Panc1 (cell line): ENCODE results near the gene SEC24A. TPM values are rescaled to one million over a fixed set of nuclear protein-coding genes. Genes with fewer than 3 reads are reported as not detected.

Experiments used
- ATAC-seq: fragments of 200-7000 bp; cut with Tn5 transposase; 2 replicates; pipeline ENCODE4 v1.9.1; 2020; ENCODE audit warnings: mild to moderate bottlenecking, moderate library complexity
- BruUV-seq: library from RNA; stranded (reverse); fragments of 400-500 nt; replicated peaks from 2 replicates; lab custom pipeline; 2021; lab: Mats Ljungman, UMichigan
- CTCF ChIA-PET: fragments of 300-600 bp; sonication (Branson Sonifier 250); formaldehyde crosslinking; loops from one replicate; lab custom pipeline; 2022; ENCODE audit warnings: antibody characterized with exemption; lab: Charles Lee
- POLR2A ChIA-PET: fragments of 300-600 bp; sonication (Branson Sonifier 250); formaldehyde crosslinking; loops from one replicate; lab custom pipeline; 2022; ENCODE audit warnings: antibody characterized with exemption; lab: Charles Lee
- DNase-seq: peaks from one replicate; pipeline ENCODE4 v3.0.0-alpha.2; 2010; ENCODE audit warnings: low read depth, low spot score
- H3K27ac ChIP-seq: 2 replicates; pipeline ENCODE4 v1.5.1; 2011; ENCODE audit warnings: mild to moderate bottlenecking, low read length, inconsistent platforms
- H3K27me3 ChIP-seq: fragments of 200-500 bp; sonication (Bioruptor generic); 2 replicates; pipeline ENCODE4 v1.6.0; 2014; ENCODE audit warnings: low read length, inconsistent platforms; ENCODE audit not compliant: control insufficient read depth, insufficient read depth
- H3K36me3 ChIP-seq: fragments of 200-500 bp; sonication (Bioruptor generic); 2 replicates; pipeline ENCODE4 v1.5.1; 2014; ENCODE audit warnings: inconsistent platforms, mild to moderate bottlenecking, low read length, moderate library complexity; ENCODE audit not compliant: control insufficient read depth, insufficient read depth
- H3K4me1 ChIP-seq: 2 replicates; pipeline ENCODE4 v1.5.1; 2011; ENCODE audit warnings: inconsistent platforms, mild to moderate bottlenecking, low read length, moderate library complexity; ENCODE audit not compliant: control insufficient read depth, insufficient read depth
- H3K4me3 ChIP-seq, 2 experiments: 2 replicates each; pipeline ENCODE4 v1.5.1; 2011 to 2012; ENCODE audit warnings: low read depth in 2 of 2, low read length in 2 of 2, mild to moderate bottlenecking in 2 of 2, inconsistent platforms in 1 of 2, moderate library complexity in 1 of 2
- H3K9me3 ChIP-seq: fragments of 200-500 bp; sonication (Bioruptor generic); 2 replicates; pipeline ENCODE4 v1.5.1; 2014; ENCODE audit warnings: low read depth, mild to moderate bottlenecking, inconsistent platforms, low read length, moderate library complexity; ENCODE audit not compliant: control insufficient read depth, insufficient read depth
- POLR2AphosphoS5 ChIP-seq: IDR thresholded peaks from 2 replicates; pipeline ENCODE4 v1.6.1; 2012; ENCODE audit warnings: mild to moderate bottlenecking, low read depth, low read length, moderate library complexity
- SIN3A ChIP-seq: IDR thresholded peaks from 2 replicates; pipeline ENCODE4 v1.6.1; 2012; ENCODE audit warnings: low read depth, mild to moderate bottlenecking, low read length, moderate library complexity, borderline replicate concordance; ENCODE audit not compliant: insufficient read depth
- TCF7L2 ChIP-seq: IDR thresholded peaks from 2 replicates; pipeline ENCODE4 v1.6.1; 2011; ENCODE audit warnings: mild to moderate bottlenecking, low read depth, low read length, inconsistent platforms
- in situ Hi-C: cut with HindIII; loops from 2 replicates; pipeline ENCODE4 v1.10.0; 2016; ENCODE audit warnings: low sequenced_read_pairs, low pct_unique_long_range_greater_than_20kb
- intact Hi-C: fragments of 100-400 bp; cut with micrococcal nuclease; formaldehyde crosslinking; loops from one replicate; pipeline ENCODE4 v1.10.0; 2022; ENCODE audit not compliant: unreplicated experiment
- total RNA-seq: library from RNA; stranded (reverse); gene quantifications from one replicate; pipeline ENCODE4 v1.2.1, GENCODE V29; 2021; ENCODE audit not compliant: unreplicated experiment
- TF ChIP-seq, protein P1 (sequence below), 2 experiments: IDR thresholded peaks; 2 replicates each; pipeline ENCODE4 v1.6.1; 2011 to 2012; ENCODE audit warnings: low read depth in 2 of 2, control low read depth in 1 of 2, low read length in 1 of 2, mild to moderate bottlenecking in 1 of 2, moderate library complexity in 1 of 2; ENCODE audit not compliant: insufficient read depth in 1 of 2
- TF ChIP-seq, protein P2 (sequence below): fragments of 450-650 bp; IDR thresholded peaks from 2 replicates; pipeline ENCODE4 v1.5.1; 2017; ENCODE audit warnings: mild to moderate bottlenecking

The SEC24A gene
- total RNA-seq, 1 experiment from 2014 or later = 22.7 TPM

DNA sequence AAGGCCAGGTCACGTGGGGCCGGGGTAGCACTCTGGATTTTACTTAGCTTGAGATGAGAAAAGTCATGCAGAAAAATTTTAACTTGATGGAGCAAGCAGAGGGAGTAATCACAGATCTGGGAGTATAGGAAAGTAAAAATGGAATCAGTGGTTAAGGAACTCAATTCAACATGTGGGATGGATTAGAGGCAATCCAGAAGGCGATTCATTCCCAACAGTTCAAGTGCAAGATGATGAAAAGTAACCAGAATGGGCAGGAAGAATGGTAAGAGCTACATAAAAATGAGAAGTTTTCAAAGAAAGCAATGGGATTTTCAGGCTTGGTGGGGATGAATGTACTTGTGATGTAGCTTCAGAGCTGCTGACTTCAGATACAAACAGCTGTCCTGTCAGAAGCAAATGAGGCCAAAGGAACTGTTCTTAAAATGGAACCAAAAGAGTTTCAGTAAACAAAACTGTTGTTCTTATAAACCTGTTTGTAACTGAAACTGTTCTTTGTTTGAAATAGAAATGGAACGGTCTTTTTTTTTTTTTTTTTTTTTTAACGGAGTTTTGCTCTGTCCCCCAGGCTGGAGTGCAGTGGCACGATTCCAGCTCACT, 5.6 kb upstream of the SEC24A start:
- H3K27me3 ChIP-seq = no peaks in the 10 kb centered on the region
- H3K9me3 ChIP-seq = no peaks in the 10 kb centered on the region
- H3K4me3 ChIP-seq = no peak overlapping the region
- POLR2A ChIA-PET = no interaction called here
- BruUV-seq = no TSS peak
- peaks cover 4% of the 10 kb centered on the region for H3K4me1 ChIP-seq
- in situ Hi-C loops = no loop called here
- no peak overlapping the region for H3K27ac ChIP-seq
- no peak for ATAC-seq
- no peak for DNase-seq
- H3K36me3 ChIP-seq = no peaks in the 10 kb centered on the region
- intact Hi-C loops = no loop called here
- TF ChIP-seq, protein P1, sequence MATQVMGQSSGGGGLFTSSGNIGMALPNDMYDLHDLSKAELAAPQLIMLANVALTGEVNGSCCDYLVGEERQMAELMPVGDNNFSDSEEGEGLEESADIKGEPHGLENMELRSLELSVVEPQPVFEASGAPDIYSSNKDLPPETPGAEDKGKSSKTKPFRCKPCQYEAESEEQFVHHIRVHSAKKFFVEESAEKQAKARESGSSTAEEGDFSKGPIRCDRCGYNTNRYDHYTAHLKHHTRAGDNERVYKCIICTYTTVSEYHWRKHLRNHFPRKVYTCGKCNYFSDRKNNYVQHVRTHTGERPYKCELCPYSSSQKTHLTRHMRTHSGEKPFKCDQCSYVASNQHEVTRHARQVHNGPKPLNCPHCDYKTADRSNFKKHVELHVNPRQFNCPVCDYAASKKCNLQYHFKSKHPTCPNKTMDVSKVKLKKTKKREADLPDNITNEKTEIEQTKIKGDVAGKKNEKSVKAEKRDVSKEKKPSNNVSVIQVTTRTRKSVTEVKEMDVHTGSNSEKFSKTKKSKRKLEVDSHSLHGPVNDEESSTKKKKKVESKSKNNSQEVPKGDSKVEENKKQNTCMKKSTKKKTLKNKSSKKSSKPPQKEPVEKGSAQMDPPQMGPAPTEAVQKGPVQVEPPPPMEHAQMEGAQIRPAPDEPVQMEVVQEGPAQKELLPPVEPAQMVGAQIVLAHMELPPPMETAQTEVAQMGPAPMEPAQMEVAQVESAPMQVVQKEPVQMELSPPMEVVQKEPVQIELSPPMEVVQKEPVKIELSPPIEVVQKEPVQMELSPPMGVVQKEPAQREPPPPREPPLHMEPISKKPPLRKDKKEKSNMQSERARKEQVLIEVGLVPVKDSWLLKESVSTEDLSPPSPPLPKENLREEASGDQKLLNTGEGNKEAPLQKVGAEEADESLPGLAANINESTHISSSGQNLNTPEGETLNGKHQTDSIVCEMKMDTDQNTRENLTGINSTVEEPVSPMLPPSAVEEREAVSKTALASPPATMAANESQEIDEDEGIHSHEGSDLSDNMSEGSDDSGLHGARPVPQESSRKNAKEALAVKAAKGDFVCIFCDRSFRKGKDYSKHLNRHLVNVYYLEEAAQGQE (IDR thresholded peaks at IDR 0.05; ENCODE audit: insufficient read depth in 1 of 2, low read depth in 2 of 2, low read length in 1 of 2) = no peak
- TF ChIP-seq TCF7L2 = no peak
- TF ChIP-seq, protein P2, sequence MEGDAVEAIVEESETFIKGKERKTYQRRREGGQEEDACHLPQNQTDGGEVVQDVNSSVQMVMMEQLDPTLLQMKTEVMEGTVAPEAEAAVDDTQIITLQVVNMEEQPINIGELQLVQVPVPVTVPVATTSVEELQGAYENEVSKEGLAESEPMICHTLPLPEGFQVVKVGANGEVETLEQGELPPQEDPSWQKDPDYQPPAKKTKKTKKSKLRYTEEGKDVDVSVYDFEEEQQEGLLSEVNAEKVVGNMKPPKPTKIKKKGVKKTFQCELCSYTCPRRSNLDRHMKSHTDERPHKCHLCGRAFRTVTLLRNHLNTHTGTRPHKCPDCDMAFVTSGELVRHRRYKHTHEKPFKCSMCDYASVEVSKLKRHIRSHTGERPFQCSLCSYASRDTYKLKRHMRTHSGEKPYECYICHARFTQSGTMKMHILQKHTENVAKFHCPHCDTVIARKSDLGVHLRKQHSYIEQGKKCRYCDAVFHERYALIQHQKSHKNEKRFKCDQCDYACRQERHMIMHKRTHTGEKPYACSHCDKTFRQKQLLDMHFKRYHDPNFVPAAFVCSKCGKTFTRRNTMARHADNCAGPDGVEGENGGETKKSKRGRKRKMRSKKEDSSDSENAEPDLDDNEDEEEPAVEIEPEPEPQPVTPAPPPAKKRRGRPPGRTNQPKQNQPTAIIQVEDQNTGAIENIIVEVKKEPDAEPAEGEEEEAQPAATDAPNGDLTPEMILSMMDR = no peak
- TF ChIP-seq POLR2AphosphoS5 = no peak
- TF ChIP-seq SIN3A = no peak
- CTCF ChIA-PET = interaction anchor here (0.6 kb wide), 1 partner anchor 116 kb away, joined by 3 read pairs; no protein-coding TSS in a partner anchor

DNA sequence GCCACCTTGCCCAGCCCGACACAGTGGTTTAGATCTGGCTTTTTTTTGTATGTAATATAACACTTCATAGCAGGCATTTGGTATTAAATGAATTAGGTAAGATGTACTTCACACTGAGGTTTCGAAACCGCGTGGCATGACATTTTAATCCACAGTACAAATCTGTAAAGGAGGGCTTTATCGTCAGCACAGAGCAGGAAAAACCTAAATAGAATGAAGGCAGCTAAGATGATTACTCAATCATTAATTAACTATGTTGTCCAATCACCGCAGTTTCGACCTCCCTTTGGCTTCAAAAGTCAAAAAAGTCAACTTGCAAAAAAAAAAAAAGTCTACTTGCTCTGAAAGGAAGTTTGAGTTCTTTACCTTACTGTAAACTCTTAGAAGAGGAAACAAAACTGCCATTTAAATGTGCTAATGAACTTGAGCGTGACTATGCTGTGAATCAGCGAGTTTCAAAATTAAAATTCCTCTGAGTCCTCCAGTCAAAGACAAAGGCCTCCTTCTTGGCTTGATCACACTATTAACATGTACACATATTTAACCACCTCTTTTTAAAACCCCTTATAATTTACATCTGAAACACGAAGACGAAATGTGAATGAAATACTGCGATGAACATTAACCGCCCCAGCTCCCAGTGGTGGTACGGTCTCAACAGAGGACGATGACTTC, 698 bp upstream of the SEC24A start:
- H3K9me3 ChIP-seq = no peaks in the 10 kb centered on the region
- H3K27ac ChIP-seq = peak overlapping the region; percentile 97
- in situ Hi-C loops (no loop called here), intact Hi-C loops (no loop called here)
- TF ChIP-seq, protein P2 = no peak
- TF ChIP-seq, protein P1 (IDR thresholded peaks at IDR 0.05; ENCODE audit: insufficient read depth in 1 of 2, low read depth in 2 of 2, low read length in 1 of 2) = no peak
- TF ChIP-seq TCF7L2 = no peak
- no peak for TF ChIP-seq POLR2AphosphoS5
- no peak for TF ChIP-seq SIN3A
- no peaks in the 10 kb centered on the region; the same call in 1 of the 2 replicates for H3K36me3 ChIP-seq
- CTCF ChIA-PET = no interaction called here
- ATAC-seq = peak; percentile 27
- TSS peak; percentile 99 for BruUV-seq
- peak overlapping the region; percentile 84 to 94 for H3K4me3 ChIP-seq
- DNase-seq = peak; percentile 10
- H3K27me3 ChIP-seq = no peaks in the 10 kb centered on the region
- peaks cover 11% of the 10 kb centered on the region for H3K4me1 ChIP-seq
- POLR2A ChIA-PET = interaction anchor here (0.7 kb wide), 1 partner anchor 422 kb away, joined by 4 read pairs; no protein-coding TSS in a partner anchor
